Stimulated activated CD8-positive, alpha-beta memory T cell treated with anti-CD3 and anti-CD28 coated beads, Interleukin-12 subunit alpha, Interleukin-12 subunit beta, amount 100 ng/mL, for 24 hours (primary cell): ENCODE results near the gene FBXO15.

Experiments used
- DNase-seq: peaks from one replicate; pipeline ENCODE4 v3.0.0-alpha.2; 2020; ENCODE audit errors: extremely low read depth

FBXO15 gene

GRCh38 chr18:74113711-74114110 is 33.9 kb downstream of the FBXO15 start:
- DNase-seq, result no peak

GRCh38 chr18:74110976-74111375 is 36.7 kb downstream of the FBXO15 start:
- DNase-seq, result no peak

GRCh38 chr18:74110149-74110548 is 37.5 kb downstream of the FBXO15 start:
- DNase-seq, result no peak

- DNase-seq, result no peak
Measured at GRCh38 chr18:74108460-74108859, 39.2 kb downstream of the FBXO15 start.

- no peak for DNase-seq
Measured at GRCh38 chr18:74097803-74098202, 49.8 kb downstream of the FBXO15 start.

- no peak for DNase-seq
Measured at GRCh38 chr18:74092922-74093321, 54.7 kb downstream of the FBXO15 start.

GRCh38 chr18:74084184-74084855 is 63.3 kb downstream of the FBXO15 start:
- DNase-seq, result no peak

- no peak for DNase-seq
Measured at GRCh38 chr18:74083557-74083952, 64.1 kb downstream of the FBXO15 start.

- DNase-seq, result no peak
Measured at GRCh38 chr18:74082742-74083556, 64.7 kb downstream of the FBXO15 start.

GRCh38 chr18:74081966-74082741 is 65.5 kb downstream of the FBXO15 start:
- DNase-seq, result no peak

GRCh38 chr18:74078257-74078656 is 69.4 kb downstream of the FBXO15 start:
- DNase-seq, result no peak

GRCh38 chr18:74074668-74075564 is 72.7 kb downstream of the FBXO15 start:
- DNase-seq, result no peak

GRCh38 chr18:74073957-74074667 is 73.5 kb downstream of the FBXO15 start:
- no peak for DNase-seq

GRCh38 chr18:74069178-74070050 is 78.2 kb downstream of the FBXO15 start:
- no peak for DNase-seq

- no peak for DNase-seq
Measured at GRCh38 chr18:74068296-74068695, 79.3 kb downstream of the FBXO15 start.

GRCh38 chr18:74066018-74066417 is 81.6 kb downstream of the FBXO15 start:
- no peak for DNase-seq

GRCh38 chr18:74065366-74065765 is 82.3 kb downstream of the FBXO15 start:
- no peak for DNase-seq

GRCh38 chr18:74064510-74064909 is 83.1 kb downstream of the FBXO15 start:
- DNase-seq, result no peak

- no peak for DNase-seq
Measured at GRCh38 chr18:74063557-74063956, 84.1 kb downstream of the FBXO15 start.

- DNase-seq, result no peak
Measured at GRCh38 chr18:74063023-74063422, 84.6 kb downstream of the FBXO15 start.
